Breast epithelium (tissue), 3 donors: ENCODE results near the gene PDSS2.

Experiments
- CTCF ChIP-seq, 3 donors: fragments of 450-650 bp; IDR thresholded peaks; one replicate each; pipeline ENCODE4 v1.5.1; 2016 to 2017; ENCODE audit warnings: antibody characterized with exemption in 3 of 3, mild to moderate bottlenecking in 3 of 3, moderate library complexity in 3 of 3
- POLR2A ChIP-seq: fragments of 450-650 bp; IDR thresholded peaks from one replicate; pipeline ENCODE4 v1.6.1; 2016; ENCODE audit warnings: antibody characterized with exemption, mild to moderate bottlenecking, moderate library complexity

GRCh38 chr6:107230024-107230423, 229.3 kb downstream of the PDSS2 start:
- TF ChIP-seq CTCF (IDR thresholded peaks at IDR 0.05) (no peak), POLR2A (no peak)
